Endothelial cell (in vitro differentiated cells): Measurements from ENCODE around the gene AREL1. TPM values are rescaled to one million over a fixed set of nuclear protein-coding genes. Genes with fewer than 3 reads are reported as not detected.

Experiments used
- DNase-seq: peaks from one replicate; pipeline ENCODE4 v3.0.0; 2021; ENCODE audit warnings: low spot score
- H3K27ac Mint-ChIP-seq: one replicate; pipeline ENCODE4 v1.8.0; 2021; ENCODE audit warnings: mixed read lengths, inconsistent platforms; ENCODE audit not compliant: unreplicated experiment
- H3K27me3 Mint-ChIP-seq: one replicate; pipeline ENCODE4 v1.8.0; 2021; ENCODE audit warnings: mild to moderate bottlenecking, moderate library complexity, mixed read lengths, inconsistent platforms; ENCODE audit not compliant: unreplicated experiment
- H3K36me3 Mint-ChIP-seq: one replicate; pipeline ENCODE4 v1.8.0; 2021; ENCODE audit warnings: mild to moderate bottlenecking, low read depth, mixed read lengths, inconsistent platforms; ENCODE audit not compliant: unreplicated experiment
- H3K4me1 Mint-ChIP-seq: one replicate; pipeline ENCODE4 v1.8.0; 2021; ENCODE audit warnings: mild to moderate bottlenecking, mixed read lengths, inconsistent platforms; ENCODE audit not compliant: unreplicated experiment
- H3K4me3 Mint-ChIP-seq: one replicate; pipeline ENCODE4 v1.8.0; 2021; ENCODE audit warnings: mild to moderate bottlenecking, mixed read lengths, inconsistent platforms; ENCODE audit not compliant: unreplicated experiment
- H3K9me3 Mint-ChIP-seq: one replicate; pipeline ENCODE4 v1.8.0; 2021; ENCODE audit warnings: mixed read lengths, inconsistent platforms; ENCODE audit not compliant: unreplicated experiment
- CTCF ChIP-seq: fragments of 200-600 bp; sonication (generic); IDR thresholded peaks from one replicate; pipeline ENCODE4 v1.5.0; 2021; ENCODE audit warnings: antibody characterized with exemption; ENCODE audit not compliant: unreplicated experiment
- total RNA-seq: library from RNA; stranded (reverse); fragmentation: NEBNext Ultra II Directional; extraction: Animal tissue kit (Norgen Biotek cat#: 25700); gene quantifications from one replicate; pipeline ENCODE4 v1.2.1, GENCODE V29; 2021; ENCODE audit not compliant: unreplicated experiment

The AREL1 gene
- total RNA-seq, 1 donor from 2014 or later: 41.6 TPM

GRCh38 chr14:74614508-74615495 is 98.1 kb downstream of the AREL1 start:
- no peak overlapping the region for H3K27ac Mint-ChIP-seq
- H3K4me1 Mint-ChIP-seq: peaks cover 33% of the 10 kb centered on the region
- no peaks in the 10 kb centered on the region for H3K9me3 Mint-ChIP-seq
- no peak overlapping the region for H3K4me3 Mint-ChIP-seq
- no peak for DNase-seq
- H3K36me3 Mint-ChIP-seq: peaks cover 11% of the 10 kb centered on the region
- H3K27me3 Mint-ChIP-seq: peaks cover 28% of the 10 kb centered on the region
- TF ChIP-seq CTCF: no peak

- Mint-ChIP-seq H3K27ac (no peak overlapping the region), H3K27me3 (peaks cover 34% of the 10 kb centered on the region), H3K4me3 (no peak overlapping the region), H3K4me1 (peaks cover 19% of the 10 kb centered on the region), H3K9me3 (no peaks in the 10 kb centered on the region), H3K36me3 (peaks cover 11% of the 10 kb centered on the region)
- TF ChIP-seq CTCF: no peak
- DNase-seq: no peak
Observed at GRCh38 chr14:74613211-74613914, 99.5 kb downstream of the AREL1 start.

- Mint-ChIP-seq H3K27me3 (peaks cover 34% of the 10 kb centered on the region), H3K4me3 (peak overlapping the region; percentile 80), H3K9me3 (no peaks in the 10 kb centered on the region), H3K4me1 (peaks cover 10% of the 10 kb centered on the region), H3K27ac (no peak overlapping the region), H3K36me3 (peaks cover 11% of the 10 kb centered on the region)
- DNase-seq: peak; percentile 95
- TF ChIP-seq CTCF: peak; percentile 68
Observed at GRCh38 chr14:74612350-74613021, 100.4 kb downstream of the AREL1 start.

GRCh38 chr14:74611650-74612349 is 101.1 kb downstream of the AREL1 start, which contains the start of gene LTBP2:
Gene LTBP2 (minus strand): TSS chr14:74612237. CDS start chr14:74611944, 293 bp downstream.
- peak; percentile 26 for DNase-seq
- Mint-ChIP-seq H3K4me1 (peaks cover 7% of the 10 kb centered on the region), H3K9me3 (no peaks in the 10 kb centered on the region), H3K4me3 (peak within 1 kb of the TSS; percentile 80), H3K27ac (no peak within 1 kb of the TSS), H3K36me3 (peaks cover 11% of the 10 kb centered on the region), H3K27me3 (peaks cover 34% of the 10 kb centered on the region)
- TF ChIP-seq CTCF: no peak

Other genes starting within 250 kb of the AREL1 start
- 246 TPM for gene NPC2, start 219.8 kb downstream of the AREL1 start, total RNA-seq
- 31.4 TPM for gene ISCA2, start 219.3 kb downstream of the AREL1 start, total RNA-seq
- 1.9 TPM for gene LTBP2, start 100.8 kb downstream of the AREL1 start, total RNA-seq
- 35.7 TPM for gene FCF1, start 64 bp upstream of the AREL1 start, total RNA-seq
- 74.9 TPM for gene YLPM1, start 50.2 kb upstream of the AREL1 start, total RNA-seq
- gene PROX2, start 163.1 kb upstream of the AREL1 start, total RNA-seq: 0.08 TPM
- gene DLST, start 168.8 kb upstream of the AREL1 start, total RNA-seq: 125 TPM
- gene RPS6KL1, start 210.2 kb upstream of the AREL1 start, total RNA-seq: 2.3 TPM
- 6.5 TPM for gene PGF, start 242.5 kb upstream of the AREL1 start, total RNA-seq